D721Med (cell line): ENCODE measurements around the gene RPL13A.
A peak's percentile ranks its signal among the peaks of the same experiment; 100 is the strongest.
"Not testable (repeated sequence)": the region's sequence is repeated elsewhere in the genome, so short reads cannot be mapped to it uniquely, and the experiment has no call there.

ENCODE experiments used
- DNase-seq: peaks from one replicate; pipeline ENCODE4 v3.0.0; 2011; ENCODE audit warnings: low spot score; ENCODE audit not compliant: insufficient read length
- FAIRE-seq: peaks from 2 replicates; lab custom pipeline; 2011; peaks lifted over from hg19 to GRCh38; lab: Jason Lieb, UNC
- TF ChIP-seq, protein P1 (sequence below): IDR thresholded peaks from 2 replicates; pipeline ENCODE4 v1.5.1; 2012; ENCODE audit warnings: mild to moderate bottlenecking, control low read depth; ENCODE audit not compliant: insufficient read depth; ENCODE audit errors: missing control alignments

RPL13A gene

DNA sequence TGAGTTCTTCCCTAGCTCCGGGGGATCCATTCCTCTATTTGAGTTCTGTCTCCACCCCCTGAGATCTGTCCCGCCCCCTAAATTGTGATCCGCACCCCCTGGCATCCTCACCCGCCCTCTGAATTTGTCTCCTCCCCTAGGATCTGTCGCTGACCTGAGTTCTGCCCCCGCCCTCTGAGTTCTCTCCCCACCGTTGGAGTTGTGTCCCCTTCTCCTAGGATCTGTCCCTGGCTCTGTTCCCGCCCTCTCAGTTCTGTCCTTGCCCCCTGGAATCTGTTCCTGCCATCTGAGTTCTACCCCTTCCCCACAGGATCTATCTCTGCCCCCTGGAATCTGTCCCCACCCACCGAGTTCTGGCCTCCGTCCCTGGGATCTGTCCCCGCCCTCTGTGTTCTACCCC is 45.1 kb upstream of the RPL13A start:
- FAIRE-seq (no peak), DNase-seq (no peak)
- TF ChIP-seq, protein P1, sequence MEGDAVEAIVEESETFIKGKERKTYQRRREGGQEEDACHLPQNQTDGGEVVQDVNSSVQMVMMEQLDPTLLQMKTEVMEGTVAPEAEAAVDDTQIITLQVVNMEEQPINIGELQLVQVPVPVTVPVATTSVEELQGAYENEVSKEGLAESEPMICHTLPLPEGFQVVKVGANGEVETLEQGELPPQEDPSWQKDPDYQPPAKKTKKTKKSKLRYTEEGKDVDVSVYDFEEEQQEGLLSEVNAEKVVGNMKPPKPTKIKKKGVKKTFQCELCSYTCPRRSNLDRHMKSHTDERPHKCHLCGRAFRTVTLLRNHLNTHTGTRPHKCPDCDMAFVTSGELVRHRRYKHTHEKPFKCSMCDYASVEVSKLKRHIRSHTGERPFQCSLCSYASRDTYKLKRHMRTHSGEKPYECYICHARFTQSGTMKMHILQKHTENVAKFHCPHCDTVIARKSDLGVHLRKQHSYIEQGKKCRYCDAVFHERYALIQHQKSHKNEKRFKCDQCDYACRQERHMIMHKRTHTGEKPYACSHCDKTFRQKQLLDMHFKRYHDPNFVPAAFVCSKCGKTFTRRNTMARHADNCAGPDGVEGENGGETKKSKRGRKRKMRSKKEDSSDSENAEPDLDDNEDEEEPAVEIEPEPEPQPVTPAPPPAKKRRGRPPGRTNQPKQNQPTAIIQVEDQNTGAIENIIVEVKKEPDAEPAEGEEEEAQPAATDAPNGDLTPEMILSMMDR = no peak

DNA sequence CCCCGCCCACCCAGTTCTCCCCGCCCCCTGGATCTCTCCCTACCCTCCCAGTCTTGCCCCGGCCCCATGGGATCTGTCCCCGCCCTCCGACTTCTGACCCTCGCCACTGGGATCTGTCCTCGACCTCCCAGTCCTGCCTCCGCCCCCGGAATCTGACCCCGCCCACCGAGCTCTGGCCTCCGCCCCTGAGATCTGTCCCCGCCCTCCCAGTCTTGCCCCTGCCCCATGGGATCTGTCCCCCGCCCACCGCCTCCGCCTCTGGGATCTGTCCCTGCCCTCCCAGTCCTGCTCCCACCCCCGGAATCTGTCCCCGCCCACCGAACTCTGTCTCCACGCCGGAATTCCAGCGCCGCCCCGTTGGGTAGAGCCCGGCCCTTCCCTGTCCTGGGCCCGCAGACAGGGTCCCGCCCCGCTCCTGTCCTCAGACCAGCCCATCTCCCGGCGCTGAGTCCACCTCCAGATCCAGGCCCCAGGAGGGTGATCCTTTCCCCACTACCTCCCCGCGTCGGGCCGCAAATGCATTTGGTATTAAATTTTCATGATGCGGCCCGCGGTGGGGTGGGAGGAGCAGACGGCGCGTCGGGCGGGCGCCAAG is 44.5 kb upstream of the RPL13A start:
- DNase-seq = no peak
- FAIRE-seq = no peak
- TF ChIP-seq, protein P1 = no peak

GRCh38 chr19:49443366-49444099 is 43.9 kb upstream of the RPL13A start:
- TF ChIP-seq, protein P1 = peak; percentile 83
- FAIRE-seq (no peak), DNase-seq (no peak)

DNA sequence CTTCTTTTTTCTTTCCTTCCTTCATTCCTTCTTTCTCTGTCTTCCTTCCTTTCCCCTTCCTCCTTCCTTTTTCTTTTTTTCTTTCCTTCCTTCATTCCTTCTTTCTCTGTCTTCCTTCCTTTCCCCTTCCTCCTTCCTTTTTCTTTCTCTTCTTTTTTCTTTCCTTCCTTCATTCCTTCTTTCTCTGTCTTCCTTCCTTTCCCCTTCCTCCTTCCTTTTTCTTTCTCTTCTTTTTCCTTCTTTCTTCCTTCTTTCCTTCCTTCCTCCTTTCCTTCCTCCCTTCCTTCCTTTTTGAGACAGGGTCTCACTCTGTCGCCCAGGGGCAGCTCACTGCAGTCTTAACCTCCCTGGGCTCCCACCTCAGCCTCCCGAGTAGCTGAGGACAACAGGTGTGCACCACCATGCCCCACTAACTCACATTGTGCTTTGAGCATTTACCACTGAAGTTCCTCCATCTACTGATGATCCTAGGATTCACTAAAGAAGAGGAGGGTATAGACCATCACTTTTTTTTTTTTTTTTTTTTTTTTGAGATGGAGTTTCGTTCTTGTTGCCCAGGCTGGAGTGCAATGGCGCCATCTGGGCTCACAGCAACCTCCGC is 43.2 kb upstream of the RPL13A start:
- DNase-seq, FAIRE-seq: not testable (repeated sequence)

DNA sequence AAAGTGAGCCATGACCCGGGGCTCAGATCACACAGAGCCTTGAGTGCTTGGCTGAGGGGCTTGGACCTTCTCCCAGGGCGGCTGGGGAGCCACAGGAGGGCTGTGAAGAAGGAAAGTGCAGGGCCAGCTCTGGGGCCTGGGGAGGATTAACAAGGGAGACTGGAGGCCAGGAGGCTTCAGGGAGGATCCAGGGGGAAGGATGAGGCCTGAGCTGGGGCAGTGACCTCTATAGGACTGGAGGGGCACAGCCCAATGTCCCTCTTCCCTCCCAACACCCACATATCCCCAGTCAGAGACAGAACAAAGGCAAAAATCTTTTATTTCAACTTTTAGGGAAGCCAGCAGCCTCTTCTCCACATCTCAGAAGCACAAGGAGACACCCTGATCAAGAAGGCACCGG is 41.4 kb upstream of the RPL13A start:
- TF ChIP-seq, protein P1 = no peak
- DNase-seq (no peak), FAIRE-seq (no peak)

- TF ChIP-seq, protein P1 = no peak
- DNase-seq = no peak
These were observed 39.6 kb upstream of the RPL13A start for GRCh38 chr19:49447485-49448431.

DNA sequence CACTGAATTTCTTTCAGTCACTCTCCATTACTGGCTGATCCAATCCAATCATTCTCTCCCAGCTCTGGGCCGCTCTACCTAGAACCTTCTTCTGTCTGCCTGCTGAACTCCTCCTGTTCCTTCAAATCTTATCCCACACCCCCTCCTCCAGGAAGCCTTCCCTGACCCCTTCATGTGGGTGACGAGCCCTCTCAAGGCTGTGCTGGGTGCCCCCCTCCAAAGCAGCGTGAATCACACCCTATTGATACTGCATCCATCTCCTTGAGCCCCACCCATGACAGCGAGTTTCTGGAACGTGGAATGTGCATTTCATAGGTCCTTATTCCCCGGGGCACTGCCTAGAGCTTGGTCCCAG is 39.0 kb upstream of the RPL13A start:
- TF ChIP-seq, protein P1 = no peak
- DNase-seq = no peak
- no peak for FAIRE-seq

More at GRCh38 chr19:49447485-49448431, 39.6 kb upstream of the RPL13A start:
- FAIRE-seq = no peak
